ENCODE results near the gene GNAS-AS1. TPM values are rescaled to one million over a fixed set of nuclear protein-coding genes. Genes with fewer than 3 reads are reported as not detected.
"Not testable (repeated sequence)": the region's sequence is repeated elsewhere in the genome, so short reads cannot be mapped to it uniquely, and the experiment has no call there.

The GNAS-AS1 gene
- polyA plus RNA-seq, 2 donors, result 0.09 to 0.49 TPM

DNA sequence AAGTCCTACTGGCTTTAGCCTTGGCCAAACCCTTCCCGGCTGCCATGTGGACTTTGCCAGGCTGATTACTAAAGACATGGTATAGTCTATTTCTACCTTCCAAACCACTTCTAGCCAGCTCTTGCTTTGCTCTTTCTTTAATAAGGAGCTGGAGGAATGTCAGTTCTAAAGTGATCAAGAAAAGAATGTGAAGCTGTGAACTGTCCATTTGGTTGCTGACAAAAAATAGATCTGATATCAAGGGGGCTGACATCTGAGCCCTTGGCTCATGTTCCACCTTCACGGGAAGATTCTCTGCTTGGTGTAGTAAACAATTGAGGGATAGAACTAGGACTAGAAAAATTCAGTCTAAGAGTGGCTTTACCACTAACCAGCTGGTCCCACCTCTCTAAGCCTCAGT lies 22.6 kb downstream of the GNAS-AS1 start:
- Histone ChIP-seq H3K4me1 (ENCODE audit: control insufficient read depth in 2 of 2, insufficient read depth in 2 of 2, low read length in 1 of 2) (no peaks in the 10 kb centered on the region), H3K27me3 (ENCODE audit: control insufficient read depth in 1 of 2, insufficient read depth in 2 of 2, low read length in 2 of 2) (no peaks in the 10 kb centered on the region), H3K4me3 (ENCODE audit: low read depth in 1 of 2, low read length in 2 of 2) (no peak overlapping the region), H3K9me3 (ENCODE audit: control insufficient read depth in 2 of 2, insufficient read depth in 1 of 2, low read depth in 1 of 2, low read length in 1 of 2) (peaks cover 0 to 5% of the 10 kb centered on the region in 2 donors), H3K36me3 (ENCODE audit: control insufficient read depth in 2 of 2, insufficient read depth in 2 of 2, low read length in 1 of 2) (no peaks in the 10 kb centered on the region), H3K27ac (ENCODE audit: low read depth in 2 of 2, low read length in 1 of 2) (no peak overlapping the region)
- WGBS, 2 donors, result 88 to 98% methylated on average over 2 of the region's 2 CpGs

DNA sequence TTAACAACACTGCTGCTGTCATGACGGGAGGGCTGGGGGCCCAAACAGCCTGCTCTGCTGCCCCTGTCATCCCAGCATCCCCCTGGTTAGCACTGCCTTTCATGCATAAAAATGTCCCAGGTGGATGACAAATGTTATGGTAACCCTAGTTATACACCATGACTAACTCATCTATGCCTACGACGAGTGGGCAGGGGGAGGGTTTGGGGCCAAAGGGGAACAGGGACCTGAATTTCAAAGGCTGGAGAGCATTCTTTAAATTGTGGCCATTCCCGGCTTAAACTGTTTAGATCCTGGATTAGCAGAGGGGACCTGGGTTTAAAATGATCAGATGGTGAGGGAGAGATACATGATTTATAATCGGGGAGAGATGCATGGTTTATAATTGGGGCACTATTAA lies 24.4 kb downstream of the GNAS-AS1 start:
- 82 to 85% methylated on average over 5 of the region's 5 CpGs for WGBS, 2 donors
- Histone ChIP-seq H3K4me1 (ENCODE audit: control insufficient read depth in 2 of 2, insufficient read depth in 2 of 2, low read length in 1 of 2) (no peaks in the 10 kb centered on the region), H3K4me3 (ENCODE audit: low read depth in 1 of 2, low read length in 2 of 2) (no peak overlapping the region), H3K9me3 (ENCODE audit: control insufficient read depth in 2 of 2, insufficient read depth in 1 of 2, low read depth in 1 of 2, low read length in 1 of 2) (peaks cover 0 to 5% of the 10 kb centered on the region in 2 donors), H3K36me3 (ENCODE audit: control insufficient read depth in 2 of 2, insufficient read depth in 2 of 2, low read length in 1 of 2) (no peaks in the 10 kb centered on the region), H3K27ac (ENCODE audit: low read depth in 2 of 2, low read length in 1 of 2) (no peak overlapping the region), H3K27me3 (ENCODE audit: control insufficient read depth in 1 of 2, insufficient read depth in 2 of 2, low read length in 2 of 2) (no peaks in the 10 kb centered on the region)

- H3K4me3 ChIP-seq (ENCODE audit: low read depth in 1 of 2, low read length in 2 of 2), result no peak overlapping the region
- no peaks in the 10 kb centered on the region for H3K27me3 ChIP-seq (ENCODE audit: control insufficient read depth in 1 of 2, insufficient read depth in 2 of 2, low read length in 2 of 2)
- peaks cover 0 to 6% of the 10 kb centered on the region in 2 donors for H3K9me3 ChIP-seq (ENCODE audit: control insufficient read depth in 2 of 2, insufficient read depth in 1 of 2, low read depth in 1 of 2, low read length in 1 of 2)
- no peaks in the 10 kb centered on the region for H3K4me1 ChIP-seq (ENCODE audit: control insufficient read depth in 2 of 2, insufficient read depth in 2 of 2, low read length in 1 of 2)
- no peaks in the 10 kb centered on the region for H3K36me3 ChIP-seq (ENCODE audit: control insufficient read depth in 2 of 2, insufficient read depth in 2 of 2, low read length in 1 of 2)
- whole genome bisulfite sequencing, 2 donors, result 89 to 92% methylated on average over 6 of the region's 6 CpGs
- H3K27ac ChIP-seq (ENCODE audit: low read depth in 2 of 2, low read length in 1 of 2), result no peak overlapping the region
Observed at GRCh38 chr20:58825450-58825849, 25.3 kb downstream of the GNAS-AS1 start.

DNA sequence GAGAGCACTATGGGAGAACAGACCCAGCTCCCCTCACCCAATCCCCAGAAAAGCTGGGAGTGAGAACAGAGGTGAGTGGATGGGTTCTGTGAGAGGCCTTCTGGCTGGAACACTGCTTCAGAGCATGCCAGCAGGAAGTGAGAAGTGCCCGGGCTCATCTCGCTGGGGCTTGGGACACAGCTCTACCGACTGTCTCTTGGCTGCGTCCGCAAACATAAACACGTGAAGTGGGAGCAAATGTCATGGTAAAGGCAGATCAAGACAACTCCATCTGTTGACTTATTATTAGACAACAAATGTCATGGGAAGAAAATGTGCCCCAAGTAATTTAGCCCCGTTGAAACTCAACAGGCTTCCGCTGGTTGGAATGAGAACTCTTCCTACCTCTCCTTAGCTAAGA lies 25.9 kb downstream of the GNAS-AS1 start:
- Histone ChIP-seq H3K27ac (ENCODE audit: low read depth in 2 of 2, low read length in 1 of 2) (no peak overlapping the region), H3K9me3 (ENCODE audit: control insufficient read depth in 2 of 2, insufficient read depth in 1 of 2, low read depth in 1 of 2, low read length in 1 of 2) (peaks cover 0 to 3% of the 10 kb centered on the region in 2 donors), H3K4me1 (ENCODE audit: control insufficient read depth in 2 of 2, insufficient read depth in 2 of 2, low read length in 1 of 2) (no peaks in the 10 kb centered on the region), H3K27me3 (ENCODE audit: control insufficient read depth in 1 of 2, insufficient read depth in 2 of 2, low read length in 2 of 2) (no peaks in the 10 kb centered on the region), H3K36me3 (ENCODE audit: control insufficient read depth in 2 of 2, insufficient read depth in 2 of 2, low read length in 1 of 2) (no peaks in the 10 kb centered on the region), H3K4me3 (ENCODE audit: low read depth in 1 of 2, low read length in 2 of 2) (no peak overlapping the region)
- WGBS, 2 donors, result 85 to 90% methylated on average over 8 of the region's 8 CpGs

- WGBS, 2 donors, result 87 to 92% methylated on average over 26 of the region's 26 CpGs
- Histone ChIP-seq H3K27ac (ENCODE audit: low read depth in 2 of 2, low read length in 1 of 2) (no peak overlapping the region), H3K27me3 (ENCODE audit: control insufficient read depth in 1 of 2, insufficient read depth in 2 of 2, low read length in 2 of 2) (no peaks in the 10 kb centered on the region), H3K4me1 (ENCODE audit: control insufficient read depth in 2 of 2, insufficient read depth in 2 of 2, low read length in 1 of 2) (no peaks in the 10 kb centered on the region), H3K9me3 (ENCODE audit: control insufficient read depth in 2 of 2, insufficient read depth in 1 of 2, low read depth in 1 of 2, low read length in 1 of 2) (peaks cover 0 to 3% of the 10 kb centered on the region in 2 donors), H3K36me3 (ENCODE audit: control insufficient read depth in 2 of 2, insufficient read depth in 2 of 2, low read length in 1 of 2) (no peaks in the 10 kb centered on the region), H3K4me3 (ENCODE audit: low read depth in 1 of 2, low read length in 2 of 2) (no peak overlapping the region)
Observed at GRCh38 chr20:58822748-58823730, 27.7 kb downstream of the GNAS-AS1 start.

- Histone ChIP-seq H3K36me3 (ENCODE audit: control insufficient read depth in 2 of 2, insufficient read depth in 2 of 2, low read length in 1 of 2) (peaks cover 0 to 2% of the 10 kb centered on the region in 2 donors), H3K9me3 (ENCODE audit: control insufficient read depth in 2 of 2, insufficient read depth in 1 of 2, low read depth in 1 of 2, low read length in 1 of 2) (peaks cover 0 to 3% of the 10 kb centered on the region in 2 donors), H3K27ac (ENCODE audit: low read depth in 2 of 2, low read length in 1 of 2) (no peak overlapping the region), H3K27me3 (ENCODE audit: control insufficient read depth in 1 of 2, insufficient read depth in 2 of 2, low read length in 2 of 2) (no peaks in the 10 kb centered on the region), H3K4me3 (ENCODE audit: low read depth in 1 of 2, low read length in 2 of 2) (no peak overlapping the region), H3K4me1 (ENCODE audit: control insufficient read depth in 2 of 2, insufficient read depth in 2 of 2, low read length in 1 of 2) (no peaks in the 10 kb centered on the region)
- WGBS, 2 donors, result 86 to 88% methylated on average over 8 of the region's 8 CpGs
Observed at GRCh38 chr20:58822149-58822548, 28.6 kb downstream of the GNAS-AS1 start.

GRCh38 chr20:58820515-58820914 lies 30.2 kb downstream of the GNAS-AS1 start:
- not testable (repeated sequence) for H3K4me1 ChIP-seq (ENCODE audit: control insufficient read depth in 2 of 2, insufficient read depth in 2 of 2, low read length in 1 of 2); H3K27me3 ChIP-seq (ENCODE audit: control insufficient read depth in 1 of 2, insufficient read depth in 2 of 2, low read length in 2 of 2); H3K27ac ChIP-seq (ENCODE audit: low read depth in 2 of 2, low read length in 1 of 2); H3K4me3 ChIP-seq (ENCODE audit: low read depth in 1 of 2, low read length in 2 of 2); H3K9me3 ChIP-seq (ENCODE audit: control insufficient read depth in 2 of 2, insufficient read depth in 1 of 2, low read depth in 1 of 2, low read length in 1 of 2); H3K36me3 ChIP-seq (ENCODE audit: control insufficient read depth in 2 of 2, insufficient read depth in 2 of 2, low read length in 1 of 2)
- WGBS, 2 donors, result 91 to 93% methylated on average over 6 of the region's 6 CpGs

DNA sequence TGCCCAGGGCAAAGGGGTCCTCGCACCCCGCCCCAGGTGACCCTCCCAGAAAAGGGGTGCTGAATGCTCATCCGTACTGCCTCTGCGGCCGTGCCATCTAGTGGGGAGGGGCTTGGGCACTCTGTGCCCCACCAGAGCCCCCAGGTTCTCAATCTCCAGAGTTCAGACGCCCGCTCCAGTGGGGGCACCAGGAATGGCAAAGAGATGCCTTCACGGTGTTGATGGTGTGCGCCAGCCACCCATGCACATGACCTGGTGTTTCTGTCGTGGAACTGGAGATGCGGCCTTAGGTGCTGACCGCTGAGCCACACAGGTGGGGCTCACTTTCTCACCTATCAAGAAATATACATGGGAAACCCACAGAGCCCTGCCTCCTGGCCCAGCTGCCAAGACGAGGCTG lies 30.8 kb downstream of the GNAS-AS1 start:
- H3K27ac ChIP-seq (ENCODE audit: low read depth in 2 of 2, low read length in 1 of 2), result no peak overlapping the region
- H3K4me3 ChIP-seq (ENCODE audit: low read depth in 1 of 2, low read length in 2 of 2), result no peak overlapping the region
- 95 to 96% methylated on average over 13 of the region's 13 CpGs for WGBS, 2 donors
- H3K4me1 ChIP-seq (ENCODE audit: control insufficient read depth in 2 of 2, insufficient read depth in 2 of 2, low read length in 1 of 2), result no peaks in the 10 kb centered on the region
- H3K27me3 ChIP-seq (ENCODE audit: control insufficient read depth in 1 of 2, insufficient read depth in 2 of 2, low read length in 2 of 2), result no peaks in the 10 kb centered on the region
- peaks cover 0 to 3% of the 10 kb centered on the region in 2 donors for H3K9me3 ChIP-seq (ENCODE audit: control insufficient read depth in 2 of 2, insufficient read depth in 1 of 2, low read depth in 1 of 2, low read length in 1 of 2)
- H3K36me3 ChIP-seq (ENCODE audit: control insufficient read depth in 2 of 2, insufficient read depth in 2 of 2, low read length in 1 of 2), result peaks cover 0 to 2% of the 10 kb centered on the region in 2 donors

DNA sequence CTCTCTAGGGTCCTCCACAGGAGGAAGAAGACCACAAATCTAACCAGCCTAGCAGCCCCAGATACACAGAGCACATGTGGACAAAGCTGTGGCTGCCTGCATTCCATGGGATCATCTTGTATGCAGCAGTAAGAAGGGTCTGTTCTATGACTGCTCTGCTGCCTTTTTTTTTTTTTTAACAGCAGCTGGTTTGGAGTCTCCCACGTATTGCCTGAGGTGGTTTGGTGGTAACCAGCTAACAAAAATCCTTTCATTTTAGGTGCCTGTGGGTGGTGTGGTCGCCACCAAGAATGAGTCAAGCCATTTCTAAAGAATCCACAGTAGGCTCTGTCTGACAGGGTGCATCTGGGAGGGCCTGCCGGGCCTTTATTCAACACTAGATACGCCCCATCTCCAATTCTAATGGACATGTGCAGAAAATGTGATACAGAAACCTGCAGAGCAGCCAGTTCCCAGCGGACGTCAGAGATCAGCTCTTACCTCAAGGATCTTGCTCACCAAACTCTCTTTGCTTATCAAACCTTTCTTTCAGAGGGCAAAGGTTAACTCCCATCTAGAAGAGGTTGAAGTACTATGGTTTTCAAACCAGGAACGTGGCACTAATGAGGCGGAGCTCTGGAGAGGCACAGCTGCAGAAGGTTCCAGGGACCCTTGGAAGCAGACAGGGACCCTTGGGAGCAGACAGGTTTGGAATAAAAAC lies 32.0 kb downstream of the GNAS-AS1 start:
- 56 to 59% methylated on average over 8 of the region's 8 CpGs for WGBS, 2 donors

More for the DNA sequence above, 32.0 kb downstream of the GNAS-AS1 start:
- Histone ChIP-seq H3K27me3 (ENCODE audit: control insufficient read depth in 1 of 2, insufficient read depth in 2 of 2, low read length in 2 of 2) (no peaks in the 10 kb centered on the region), H3K27ac (ENCODE audit: low read depth in 2 of 2, low read length in 1 of 2) (no peak overlapping the region), H3K4me3 (ENCODE audit: low read depth in 1 of 2, low read length in 2 of 2) (no peak overlapping the region), H3K36me3 (ENCODE audit: control insufficient read depth in 2 of 2, insufficient read depth in 2 of 2, low read length in 1 of 2) (peaks cover 0 to 2% of the 10 kb centered on the region in 2 donors), H3K9me3 (ENCODE audit: control insufficient read depth in 2 of 2, insufficient read depth in 1 of 2, low read depth in 1 of 2, low read length in 1 of 2) (peaks cover 0 to 3% of the 10 kb centered on the region in 2 donors), H3K4me1 (ENCODE audit: control insufficient read depth in 2 of 2, insufficient read depth in 2 of 2, low read length in 1 of 2) (no peaks in the 10 kb centered on the region)

All from esophagus (tissue), 2 donors.